Measurements from ENCODE around the gene TTYH1.

TTYH1 gene

GRCh38 chr19:54424660-54425381 is 9.6 kb downstream of the TTYH1 start:
- no peak for DNase-seq

GRCh38 chr19:54425382-54425723 is 10.1 kb downstream of the TTYH1 start:
- DNase-seq: no peak

DNA sequence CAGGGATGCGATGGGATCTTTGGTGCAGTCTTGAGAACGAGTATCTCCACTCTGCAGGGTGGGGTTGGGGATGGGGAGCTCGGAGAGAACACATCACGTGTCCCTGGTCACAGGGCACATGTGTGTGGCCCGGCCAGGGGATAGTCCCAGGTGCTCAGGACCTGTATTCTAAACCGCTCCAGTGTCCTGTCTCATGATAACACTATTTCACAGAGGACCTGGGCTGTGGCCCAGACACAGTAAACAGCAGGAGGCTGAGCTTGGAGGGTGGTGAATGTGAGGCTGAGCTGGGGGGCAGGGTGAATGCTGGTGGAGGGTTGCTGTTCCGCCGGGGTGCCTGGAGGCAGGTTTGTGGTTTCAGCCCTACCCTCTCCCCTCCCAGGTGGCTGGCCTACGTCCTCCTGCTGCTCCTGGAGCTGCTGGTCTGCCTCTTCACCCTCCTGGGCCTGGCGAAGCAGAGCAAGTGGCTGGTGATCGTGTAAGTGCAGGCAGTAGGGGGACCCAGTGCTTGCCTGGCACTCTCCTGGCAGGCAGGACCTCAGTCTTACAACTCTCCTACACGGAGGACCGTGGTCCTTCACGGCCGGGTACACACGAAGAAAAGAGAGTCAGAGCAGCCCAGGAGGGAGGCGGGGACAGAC is 11.1 kb downstream of the TTYH1 start:
- no peak for DNase-seq

- no peak for DNase-seq
These were observed 12.3 kb downstream of the TTYH1 start for GRCh38 chr19:54427586-54427985.

DNA sequence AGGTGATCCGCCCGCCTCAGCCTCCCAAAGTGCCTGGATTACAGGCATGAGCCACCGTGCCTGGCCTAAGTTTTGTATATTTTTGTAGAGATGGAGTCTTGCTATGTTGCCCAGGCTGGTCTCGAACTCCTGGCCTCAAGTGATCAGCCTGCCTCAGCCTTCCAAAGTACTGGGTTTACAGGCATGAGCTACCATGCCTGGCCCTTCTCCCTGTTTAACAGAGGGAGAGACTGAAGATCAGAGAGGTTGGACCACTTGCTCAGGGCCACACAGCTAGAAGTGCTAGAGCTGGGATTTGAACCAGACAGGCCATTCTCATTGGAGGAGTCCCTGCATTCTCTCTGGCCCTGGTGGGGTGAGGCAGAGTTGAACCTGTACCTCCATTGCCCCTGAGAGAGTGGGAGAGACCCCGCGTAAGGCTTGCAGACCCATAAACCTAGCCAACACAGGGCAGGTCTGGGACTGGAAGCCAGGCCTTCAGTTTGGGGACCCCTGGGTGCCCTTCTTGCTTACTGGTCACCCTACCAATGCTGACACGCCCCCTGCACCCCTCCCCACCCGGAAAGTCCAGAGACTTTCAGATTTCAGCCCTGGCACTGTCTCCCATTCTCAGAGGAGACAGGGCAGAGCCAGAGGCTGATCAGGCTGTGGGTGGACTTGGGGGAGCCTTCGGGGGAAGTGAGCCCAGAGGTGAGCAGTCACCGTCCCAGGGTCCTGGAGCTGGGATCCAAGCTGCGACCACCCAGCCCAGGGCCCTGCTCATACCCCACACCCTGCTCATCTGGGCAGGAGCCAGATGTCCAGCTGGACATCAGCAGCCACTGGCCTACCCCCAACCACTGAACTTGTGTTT is 13.3 kb downstream of the TTYH1 start:
- DNase-seq: no peak

DNA sequence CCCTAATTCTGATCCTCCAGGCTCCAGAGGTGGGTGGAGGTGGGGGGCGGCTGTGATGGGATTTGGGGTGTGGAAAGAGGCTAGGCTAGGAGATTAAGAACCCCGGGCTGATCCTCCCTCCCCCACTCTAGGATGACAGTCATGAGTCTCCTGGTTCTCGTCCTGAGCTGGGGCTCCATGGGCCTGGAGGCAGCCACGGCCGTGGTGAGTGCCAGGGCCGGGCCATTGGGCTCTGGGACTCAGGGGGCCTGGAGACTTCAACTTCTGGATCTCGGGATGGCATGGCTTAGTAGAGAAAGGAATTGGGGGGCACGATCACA is 13.9 kb downstream of the TTYH1 start:
- DNase-seq: no peak

DNA sequence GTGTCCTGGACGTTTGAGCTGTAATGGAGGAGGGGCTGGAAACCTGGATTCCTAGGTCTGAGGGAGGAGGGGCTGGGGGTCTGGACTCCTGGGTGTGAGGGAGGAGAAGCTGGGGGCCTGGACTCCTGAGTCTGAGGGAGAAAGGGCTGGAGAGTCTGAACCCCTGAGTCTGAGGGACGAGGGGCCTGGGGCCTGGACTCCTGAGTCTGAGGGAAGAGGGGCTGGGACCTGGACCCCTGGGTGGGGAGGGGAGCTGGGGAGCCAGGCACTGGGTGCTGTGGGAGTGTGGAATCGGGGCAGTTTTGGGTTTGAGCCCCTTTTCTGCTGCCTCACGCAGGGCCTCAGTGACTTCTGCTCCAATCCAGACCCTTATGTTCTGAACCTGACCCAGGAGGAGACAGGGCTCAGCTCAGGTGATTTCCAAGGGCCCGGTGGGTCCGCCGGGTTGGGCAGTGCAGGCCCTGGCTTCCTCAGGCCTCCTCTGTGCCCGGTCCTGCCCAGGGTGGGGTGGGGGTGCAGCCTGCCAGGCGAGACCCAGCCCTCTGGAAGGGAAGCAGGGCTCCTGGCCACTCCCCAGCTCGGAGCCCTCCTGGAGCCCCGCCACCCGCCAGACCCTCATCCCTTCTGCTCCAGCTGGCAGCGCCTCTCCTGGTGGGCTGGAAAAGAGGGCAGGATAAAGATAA is 14.4 kb downstream of the TTYH1 start:
- DNase-seq: no peak

DNA sequence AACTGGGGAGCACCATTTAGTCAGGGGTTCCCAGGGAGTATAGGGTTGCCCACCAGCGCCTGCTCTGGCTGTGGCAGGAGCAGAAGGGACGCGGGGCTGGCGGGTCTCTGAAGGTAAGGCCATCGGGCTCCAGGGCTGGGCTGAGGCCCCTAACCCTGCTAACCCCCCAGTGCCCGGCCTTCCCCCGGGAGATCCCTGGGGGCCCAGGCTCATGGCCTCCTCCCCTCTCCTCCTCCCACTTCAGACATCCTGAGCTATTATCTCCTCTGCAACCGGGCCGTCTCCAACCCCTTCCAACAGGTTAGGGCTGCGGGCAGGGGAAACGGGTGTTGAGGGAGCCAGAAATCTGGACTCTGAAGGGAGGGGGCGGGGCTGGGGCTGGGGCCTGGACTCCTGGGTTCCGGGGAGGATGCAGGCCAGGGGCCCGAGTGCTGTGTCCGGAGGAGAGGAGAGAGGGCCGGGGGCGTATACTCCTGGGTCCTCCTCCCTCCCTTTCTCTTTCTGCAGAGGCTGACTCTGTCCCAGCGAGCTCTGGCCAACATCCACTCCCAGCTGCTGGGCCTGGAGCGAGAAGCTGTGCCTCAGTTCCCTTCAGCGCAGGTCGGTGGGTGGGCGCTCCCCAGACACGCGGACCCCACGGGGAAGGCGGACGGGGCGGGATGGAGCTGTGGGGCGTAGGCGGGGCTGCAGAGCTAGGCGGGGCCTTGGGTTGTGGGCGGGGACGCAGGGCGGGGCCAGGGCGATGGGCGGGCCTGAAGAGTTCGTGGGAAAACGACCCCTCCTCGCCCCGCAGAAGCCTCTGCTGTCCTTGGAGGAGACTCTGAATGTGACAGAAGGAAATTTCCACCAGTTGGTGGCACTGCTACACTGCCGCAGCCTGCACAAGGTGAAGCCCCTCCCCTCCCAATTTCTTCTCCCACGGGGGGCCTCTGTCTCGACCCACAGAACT is 15.3 kb downstream of the TTYH1 start:
- peak; percentile 54 for DNase-seq

GRCh38 chr19:54431255-54431838 is 16.1 kb downstream of the TTYH1 start:
- DNase-seq: no peak

DNA sequence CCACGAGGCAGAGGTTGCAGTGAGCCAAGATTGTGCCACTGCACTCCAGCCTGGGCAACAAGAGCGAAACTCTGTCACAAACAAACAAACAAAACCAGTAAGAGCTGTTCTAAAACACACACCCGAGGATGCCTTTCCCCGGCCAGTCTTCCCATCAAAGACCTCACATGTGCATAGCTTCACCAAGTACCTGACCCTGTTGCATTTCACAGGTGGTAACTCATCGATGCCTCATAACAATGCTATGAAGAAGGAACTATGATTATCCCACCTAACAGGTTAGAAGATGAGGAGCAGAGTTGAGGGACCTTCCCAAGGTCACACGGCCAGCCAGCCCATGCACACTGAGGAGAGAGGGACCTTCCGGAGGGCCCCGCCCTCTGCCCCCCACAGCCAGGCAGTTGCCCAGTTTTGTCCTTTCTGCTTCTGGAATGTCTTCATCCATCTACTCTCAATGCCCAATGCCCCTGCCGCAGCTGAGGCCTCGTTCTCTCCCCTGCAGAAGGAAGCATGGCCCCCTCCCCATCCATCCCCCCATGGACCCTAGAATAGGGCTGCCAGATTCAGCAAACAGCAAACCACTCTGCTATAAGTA is 17.0 kb downstream of the TTYH1 start:
- no peak for DNase-seq

DNA sequence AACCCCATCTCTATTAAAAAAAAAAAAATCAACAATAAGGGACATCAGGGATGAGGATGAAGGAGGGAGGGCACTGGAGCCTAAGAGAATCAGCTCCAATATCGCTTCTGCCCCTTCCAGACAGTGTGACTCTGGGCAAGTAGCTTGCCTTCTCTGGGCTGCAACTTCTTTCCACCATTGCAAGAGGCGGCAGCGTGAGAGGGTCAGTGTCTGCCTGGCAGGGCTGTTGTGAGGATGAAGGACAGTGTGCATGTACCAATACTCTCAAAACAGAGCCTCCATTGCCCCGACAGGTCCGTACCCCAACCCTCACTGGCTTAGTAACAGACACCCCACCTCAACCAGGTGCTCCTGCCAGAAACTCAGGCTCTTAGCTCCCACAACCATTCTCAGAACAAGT is 18.4 kb downstream of the TTYH1 start:
- no peak for DNase-seq

- no peak for DNase-seq
These were observed 19.0 kb downstream of the TTYH1 start for GRCh38 chr19:54434112-54434872.

DNA sequence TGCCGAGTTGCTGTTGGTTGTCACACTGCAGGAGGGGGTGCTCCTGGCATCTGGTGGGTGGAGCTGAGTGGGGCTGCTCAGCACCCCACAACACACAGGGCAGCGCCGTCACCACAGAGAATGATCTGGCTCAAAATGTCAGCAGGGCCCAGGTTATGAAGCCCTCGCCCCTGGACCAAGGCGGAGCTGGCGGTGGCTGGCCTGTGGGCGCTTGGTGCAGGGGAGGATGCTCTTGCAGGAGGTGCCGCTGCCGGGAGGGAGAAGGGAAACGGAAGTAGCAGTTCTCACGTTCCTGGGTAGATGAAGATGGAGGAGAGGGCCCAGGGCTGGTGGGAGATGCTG is 19.6 kb downstream of the TTYH1 start:
- no peak for DNase-seq

DNA sequence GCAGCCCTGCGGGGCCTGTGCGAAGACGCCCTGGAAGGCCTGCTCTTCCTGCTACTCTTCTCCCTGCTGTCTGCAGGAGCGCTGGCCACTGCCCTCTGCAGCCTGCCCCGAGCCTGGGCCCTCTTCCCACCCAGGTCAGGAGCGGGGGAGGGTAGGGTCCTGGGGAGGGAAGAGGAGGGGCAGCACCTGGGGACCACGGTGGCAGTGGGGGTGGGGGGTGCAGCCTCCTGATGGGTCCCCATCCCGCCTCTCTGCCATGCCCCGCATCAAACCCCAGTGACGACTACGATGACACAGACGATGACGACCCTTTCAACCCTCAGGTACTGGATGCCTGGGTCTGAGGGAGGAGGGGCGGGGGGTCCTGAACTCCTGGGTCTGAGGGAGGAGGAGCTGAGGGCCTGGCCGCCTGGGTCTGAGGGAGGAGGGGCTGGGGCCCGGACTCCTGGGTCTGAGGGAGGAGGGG is 20.3 kb downstream of the TTYH1 start:
- no peak for DNase-seq

- DNase-seq: no peak
These were observed 20.8 kb downstream of the TTYH1 start for GRCh38 chr19:54436031-54436523.

- no peak for DNase-seq
These were observed 21.5 kb downstream of the TTYH1 start for GRCh38 chr19:54436628-54437252.

DNA sequence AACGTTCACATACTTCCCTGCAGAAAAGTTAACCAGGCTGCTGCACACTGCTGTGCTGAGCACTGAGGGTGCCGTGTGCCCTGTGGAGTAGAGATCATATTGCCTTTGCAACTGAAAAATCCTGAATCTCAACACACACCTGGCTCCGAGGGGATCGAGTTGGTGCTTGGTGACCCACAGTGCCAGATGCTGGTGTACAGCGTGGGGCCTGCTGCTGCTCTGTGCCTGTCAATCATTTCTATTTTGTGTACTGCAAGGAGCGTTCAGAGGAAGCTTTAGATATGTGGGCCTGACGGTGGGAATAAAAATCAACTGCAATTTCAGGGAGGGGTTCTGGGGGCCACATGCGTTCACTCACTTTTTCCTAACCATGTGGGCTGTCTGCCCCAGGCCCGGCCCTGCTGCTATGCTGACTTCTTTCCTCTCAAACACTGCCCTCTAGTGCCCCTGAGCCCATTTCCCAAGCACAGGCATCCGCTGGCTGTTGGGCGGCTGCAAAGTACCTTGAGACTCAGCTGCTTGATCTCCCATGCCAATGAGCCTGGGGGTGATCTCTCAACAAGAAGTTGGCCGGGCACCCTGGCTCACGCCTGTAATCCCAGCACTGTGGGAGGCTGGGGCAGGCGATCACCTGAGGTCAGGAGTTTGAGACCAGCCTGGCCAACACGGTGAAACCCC is 24.0 kb downstream of the TTYH1 start:
- peak; percentile 37 for DNase-seq

DNA sequence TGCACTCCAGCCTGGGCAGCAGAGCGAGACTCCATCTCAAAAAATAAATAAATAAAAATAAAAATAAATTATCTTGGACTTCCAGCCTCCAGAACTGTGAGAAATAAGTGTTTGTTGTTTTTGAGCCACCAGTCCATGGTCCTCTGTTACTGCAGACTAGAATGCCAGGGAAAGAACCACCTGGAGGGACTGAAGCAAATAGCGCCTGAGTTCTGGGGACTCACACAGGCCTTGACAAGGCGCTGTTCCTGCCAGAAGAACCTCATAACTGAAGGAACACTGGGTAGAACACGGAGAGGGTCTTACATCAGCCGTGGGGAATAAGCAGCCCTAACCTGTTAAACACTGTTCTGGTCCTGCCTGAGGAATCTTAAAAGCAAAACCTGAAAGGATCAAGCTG is 25.4 kb downstream of the TTYH1 start:
- no peak for DNase-seq

GRCh38 chr19:54444737-54445136 is 29.5 kb downstream of the TTYH1 start:
- DNase-seq: no peak
